ENCODE measurements around the gene STK4.

GRCh38 chr20:44954211-44954610, 12.1 kb upstream of the STK4 start:
- TF ChIP-seq CTCF (conservative IDR thresholded peaks at IDR 0.05 in 1 of 2, IDR thresholded peaks at IDR 0.05 in 1 of 2; ENCODE audit: extremely low read depth in 1 of 2, insufficient read depth in 1 of 2, low read depth in 1 of 2, low read length in 2 of 2), result no peak
- no peak for TF ChIP-seq EZH2 (IDR thresholded peaks at IDR 0.05; ENCODE audit: borderline replicate concordance, low read length)

Measured in mammary epithelial cell (primary cell).